GM18861 (cell line): ENCODE measurements around the gene GMDS.
"Not testable (repeated sequence)": the region's sequence is repeated elsewhere in the genome, so short reads cannot be mapped to it uniquely, and the experiment has no call there.

Experiments used
- ATAC-seq: cut with Tn5 transposase; IDR thresholded peaks from one replicate; pipeline ENCODE4 v1.9.1; 2021; ENCODE audit not compliant: unreplicated experiment

Gene GMDS

DNA sequence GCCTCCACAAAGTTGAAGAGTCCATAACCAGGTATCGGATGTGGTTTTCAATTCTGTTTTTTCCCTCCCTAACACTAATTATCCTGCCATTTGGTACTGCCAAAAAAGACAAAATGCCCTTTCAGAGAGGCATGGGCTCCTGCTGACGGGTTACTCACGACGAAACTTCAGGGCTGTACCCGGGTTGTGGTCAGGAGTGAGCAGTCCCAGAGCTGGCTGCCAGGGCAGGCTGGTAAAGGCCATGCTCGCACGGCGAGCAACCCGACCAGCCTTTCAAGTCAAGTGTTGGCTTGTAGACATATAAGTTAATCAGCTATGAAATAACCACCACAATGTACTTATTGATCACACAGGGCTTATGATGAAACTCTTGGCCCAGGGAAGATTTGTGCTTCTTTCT is 483.2 kb downstream of the GMDS start:
- no peak for ATAC-seq

- no peak for ATAC-seq
Observed at GRCh38 chr6:1761477-1761877, 483.9 kb downstream of the GMDS start.

- no peak for ATAC-seq
Observed at GRCh38 chr6:1760876-1761275, 484.5 kb downstream of the GMDS start.

DNA sequence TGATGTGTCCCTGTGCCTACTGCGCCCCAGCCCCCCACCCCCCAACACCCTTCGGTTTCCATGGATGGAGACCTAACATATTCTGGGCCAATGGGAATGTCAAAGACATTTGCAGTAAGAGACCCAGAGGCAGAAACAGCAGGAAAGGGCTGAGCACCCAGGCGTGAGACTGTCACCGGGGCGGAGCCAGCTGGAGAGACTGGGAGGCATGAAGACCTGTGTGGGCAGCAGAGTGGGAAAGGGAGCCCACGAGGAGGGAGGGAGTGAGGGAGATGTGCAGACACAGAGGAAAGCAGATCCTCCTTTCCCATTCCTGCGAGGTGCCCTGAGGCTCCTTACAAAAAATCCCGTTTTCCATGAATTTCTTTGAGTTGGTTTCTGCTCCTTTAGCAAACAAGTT is 485.5 kb downstream of the GMDS start:
- no peak for ATAC-seq

GRCh38 chr6:1758076-1758679 is 487.2 kb downstream of the GMDS start:
- no peak for ATAC-seq

- no peak for ATAC-seq
Observed at GRCh38 chr6:1757131-1757530, 488.3 kb downstream of the GMDS start.

GRCh38 chr6:1756472-1757129 is 488.8 kb downstream of the GMDS start:
- no peak for ATAC-seq

DNA sequence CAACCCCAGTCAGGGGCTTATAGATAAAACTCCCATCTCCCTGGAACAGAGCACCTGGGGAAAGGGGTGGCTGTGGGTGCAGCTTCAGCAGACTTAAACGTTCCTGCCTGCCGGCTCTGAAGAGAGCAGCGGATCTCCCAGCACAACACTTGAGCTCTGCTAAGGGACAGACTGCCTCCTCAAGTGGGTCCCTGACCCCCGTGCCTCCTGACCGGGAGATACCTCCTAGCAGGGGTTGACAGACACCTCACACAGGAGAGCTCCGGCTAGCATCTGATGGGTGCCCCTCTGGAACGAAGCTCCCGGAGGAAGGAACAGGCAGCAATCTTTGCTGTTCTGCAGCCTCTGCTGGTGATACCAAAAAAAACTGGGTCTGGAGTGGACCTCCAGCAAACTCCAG is 494.3 kb downstream of the GMDS start:
- not testable (repeated sequence) for ATAC-seq

DNA sequence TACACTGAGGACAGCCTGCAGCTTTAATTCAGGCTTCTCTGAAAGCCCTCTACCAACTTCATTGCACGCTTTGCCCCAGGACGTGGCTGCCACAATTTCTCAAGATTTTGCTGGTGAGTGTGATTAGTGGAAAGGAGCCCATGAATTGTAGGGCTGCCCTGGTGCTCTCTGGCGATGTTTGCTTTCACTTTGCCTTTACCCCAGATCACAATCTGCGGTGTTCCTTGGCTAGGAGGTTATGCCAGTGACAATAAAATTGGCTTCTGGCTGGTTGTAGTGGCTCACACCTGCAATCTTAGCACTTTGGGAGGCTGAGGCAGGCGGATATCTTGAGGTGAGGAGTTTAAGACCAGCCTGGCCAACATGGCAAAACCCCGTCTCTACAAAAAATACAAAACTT is 496.4 kb downstream of the GMDS start:
- no peak for ATAC-seq

- no peak for ATAC-seq
Observed at GRCh38 chr6:1747531-1747930, 497.9 kb downstream of the GMDS start.

- ATAC-seq = no peak
Observed at GRCh38 chr6:1747003-1747402, 498.4 kb downstream of the GMDS start.

DNA sequence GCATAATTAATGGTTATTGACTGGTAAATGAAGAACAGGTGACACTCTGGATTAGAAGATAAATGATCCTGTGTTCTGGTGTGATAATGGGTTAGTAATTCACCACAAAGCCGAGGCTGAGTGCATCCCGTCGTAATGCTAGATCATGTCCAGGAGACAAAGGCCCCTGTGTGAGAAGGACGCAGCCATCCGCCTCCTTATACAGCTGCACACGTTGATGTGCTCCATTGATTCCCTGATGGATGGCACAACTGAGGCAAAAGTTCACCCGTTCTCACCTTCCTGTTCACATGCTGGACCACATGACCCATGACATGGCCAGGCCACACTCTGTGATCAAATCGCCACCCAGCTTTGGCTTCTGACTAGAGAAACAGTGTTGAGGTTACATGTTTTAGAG is 499.6 kb downstream of the GMDS start:
- ATAC-seq = no peak

- ATAC-seq = no peak
Observed at GRCh38 chr6:1744543-1744942, 500.9 kb downstream of the GMDS start.

- ATAC-seq = peak; percentile 84
Observed at GRCh38 chr6:1739680-1740079, 505.7 kb downstream of the GMDS start.

DNA sequence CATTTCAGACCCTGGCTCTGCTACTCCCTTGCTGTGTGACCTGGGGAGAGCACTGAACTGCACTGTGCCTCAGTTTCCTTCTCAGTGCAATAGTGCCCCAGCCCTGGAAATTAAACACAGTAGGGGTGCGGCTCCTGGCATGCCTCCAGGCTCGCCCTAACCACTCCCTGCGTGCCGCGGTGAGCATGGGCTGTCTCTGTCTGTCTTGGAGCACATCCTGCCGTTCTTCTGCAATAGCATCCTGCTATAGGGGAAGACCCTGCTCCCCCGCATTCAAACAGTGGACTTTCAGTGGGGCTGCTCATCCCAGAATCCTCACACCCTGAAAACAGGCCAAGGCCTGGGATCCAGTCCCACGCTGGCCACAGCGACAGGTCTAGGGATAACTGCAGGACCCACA is 506.2 kb downstream of the GMDS start:
- peak; percentile 21 for ATAC-seq

GRCh38 chr6:1738558-1739081 is 506.8 kb downstream of the GMDS start:
- ATAC-seq = no peak

DNA sequence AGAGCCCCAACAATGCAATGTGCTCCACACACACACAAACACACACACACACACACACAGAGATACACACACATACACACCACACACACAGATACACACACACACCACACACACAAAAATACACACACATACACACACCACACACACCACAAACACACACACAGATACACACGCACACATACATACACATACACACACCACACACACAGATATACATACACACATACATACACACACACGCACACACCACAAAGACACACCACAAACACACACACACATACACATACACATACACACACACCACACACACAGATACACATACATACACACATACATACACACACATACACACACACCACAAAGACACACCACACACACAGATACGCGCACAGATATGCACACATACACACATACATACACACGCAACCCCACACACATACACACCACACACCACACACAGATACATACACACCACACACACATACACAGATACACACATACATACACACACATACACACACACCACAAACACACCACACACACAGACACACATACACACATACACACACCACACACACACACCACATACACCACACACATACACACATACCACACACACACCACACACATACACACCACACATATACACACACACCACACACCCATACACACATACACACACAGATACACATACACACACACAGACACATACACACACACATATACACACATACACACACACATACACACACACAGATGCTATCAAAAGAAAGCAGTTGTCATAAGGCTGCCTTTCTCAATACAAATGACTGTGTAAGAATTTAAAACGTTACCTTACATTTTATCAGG is 507.7 kb downstream of the GMDS start:
- no peak for ATAC-seq

DNA sequence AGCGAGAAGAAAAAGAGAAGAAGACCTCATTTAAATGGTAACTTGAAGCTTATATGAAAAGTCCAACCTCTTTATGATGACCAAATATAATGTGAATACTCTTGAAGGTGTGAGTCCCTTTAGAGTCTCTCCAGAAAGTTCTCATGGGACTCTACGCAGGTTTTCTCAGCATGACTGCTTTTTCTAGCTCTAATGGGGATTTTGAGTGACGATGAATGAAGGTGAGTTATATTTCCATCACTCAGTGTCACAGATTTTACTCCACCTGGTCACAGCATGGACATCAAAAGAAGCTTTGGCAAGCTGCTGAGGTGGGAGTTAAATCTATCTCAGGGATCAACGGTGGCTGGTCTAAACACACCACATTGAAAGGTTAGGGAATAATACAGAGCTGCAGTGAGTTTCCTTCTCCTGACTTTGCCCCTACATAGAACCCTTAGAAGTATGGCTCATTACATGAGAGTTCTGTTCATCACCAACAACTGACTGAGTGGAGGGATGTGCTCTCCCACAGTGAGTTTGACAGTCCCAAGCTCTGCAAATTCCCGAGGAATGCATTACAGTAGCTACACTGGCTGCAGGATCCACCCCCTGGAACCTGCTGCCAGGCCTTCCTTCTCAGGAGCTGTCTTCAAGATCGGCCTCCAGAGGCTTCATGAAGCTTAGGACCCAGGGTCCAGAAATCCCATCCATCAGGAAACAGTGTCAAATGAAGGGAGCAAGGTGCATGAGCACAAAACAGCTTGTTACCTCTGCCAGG is 508.9 kb downstream of the GMDS start:
- no peak for ATAC-seq

- ATAC-seq = no peak
Observed at GRCh38 chr6:1735239-1735803, 510.1 kb downstream of the GMDS start.

DNA sequence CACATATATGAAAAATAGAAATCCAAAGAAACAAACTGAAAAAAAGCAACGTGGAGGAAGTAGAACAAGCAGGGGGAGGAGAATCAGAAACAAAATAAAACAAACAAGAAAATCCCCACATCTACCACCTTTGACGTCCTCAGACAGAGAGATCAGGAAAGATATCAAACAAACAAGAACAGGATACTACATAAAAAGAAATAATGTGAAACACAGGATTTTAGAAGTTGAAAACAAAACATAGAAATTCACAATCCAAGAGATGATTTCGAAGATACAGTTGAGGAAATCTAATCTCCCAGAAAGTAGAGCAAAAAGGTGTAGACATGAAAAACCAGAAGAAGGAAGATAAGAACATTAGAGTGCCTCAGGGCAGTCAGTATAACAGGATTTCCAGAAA is 514.5 kb downstream of the GMDS start:
- no peak for ATAC-seq

- ATAC-seq = no peak
Observed at GRCh38 chr6:1729750-1730140, 515.7 kb downstream of the GMDS start.
